Mesothelial cell of epicardium (in vitro differentiated cells): Measurements from ENCODE around the gene SPC24. TPM values are rescaled to one million over a fixed set of nuclear protein-coding genes. Genes with fewer than 3 reads are reported as not detected.
"Not testable (repeated sequence)": the region's sequence is repeated elsewhere in the genome, so short reads cannot be mapped to it uniquely, and the experiment has no call there.

Experiments used
- DNase-seq, 2 experiments: peaks; one replicate each; pipeline ENCODE4 v3.0.0; 2021; ENCODE audit warnings: low spot score in 2 of 2; ENCODE audit not compliant: unreplicated experiment in 2 of 2
- H3K27ac Mint-ChIP-seq: 2 replicates; pipeline ENCODE4 v1.8.0; 2021; ENCODE audit warnings: mixed read lengths
- H3K27me3 Mint-ChIP-seq: 2 replicates; pipeline ENCODE4 v1.8.0; 2021; ENCODE audit warnings: low read depth, mixed read lengths
- H3K36me3 Mint-ChIP-seq: 2 replicates; pipeline ENCODE4 v1.8.0; 2021; ENCODE audit warnings: mixed read lengths
- H3K4me1 Mint-ChIP-seq: 2 replicates; pipeline ENCODE4 v1.8.0; 2021; ENCODE audit warnings: mixed read lengths
- H3K4me3 Mint-ChIP-seq: 2 replicates; pipeline ENCODE4 v1.8.0; 2021; ENCODE audit warnings: mild to moderate bottlenecking, moderate library complexity, mixed read lengths
- H3K9me3 Mint-ChIP-seq: 2 replicates; pipeline ENCODE4 v1.8.0; 2021; ENCODE audit warnings: mixed read lengths
- CTCF ChIP-seq: fragments of 200-600 bp; sonication (generic); IDR thresholded peaks from one replicate; pipeline ENCODE4 v1.5.0; 2021; ENCODE audit warnings: antibody characterized with exemption; ENCODE audit not compliant: unreplicated experiment
- total RNA-seq: library from RNA; stranded (reverse); gene quantifications from 3 replicates; pipeline ENCODE4 v1.2.1, GENCODE V29; 2021

The SPC24 gene
- total RNA-seq, 1 donor from 2014 or later: 22.0 TPM

GRCh38 chr19:11102944-11103343, 52.6 kb downstream of the SPC24 start:
- DNase-seq: no peak
- Mint-ChIP-seq H3K27ac (no peak overlapping the region), H3K36me3 (peaks cover 37% of the 10 kb centered on the region), H3K4me1 (no peaks in the 10 kb centered on the region), H3K27me3 (no peaks in the 10 kb centered on the region), H3K9me3 (peaks cover 4% of the 10 kb centered on the region), H3K4me3 (no peak overlapping the region)
- TF ChIP-seq CTCF: no peak

GRCh38 chr19:11101057-11101456, 54.5 kb downstream of the SPC24 start:
- H3K4me3 Mint-ChIP-seq: no peak overlapping the region

GRCh38 chr19:11100049-11100448, 55.5 kb downstream of the SPC24 start:
- DNase-seq: no peak

More at GRCh38 chr19:11101057-11101456, 54.5 kb downstream of the SPC24 start:
- no peak overlapping the region for H3K27ac Mint-ChIP-seq
- H3K27me3 Mint-ChIP-seq: no peaks in the 10 kb centered on the region
- no peak for DNase-seq
- TF ChIP-seq CTCF: no peak
- H3K4me1 Mint-ChIP-seq: no peaks in the 10 kb centered on the region
- peaks cover 43% of the 10 kb centered on the region for H3K36me3 Mint-ChIP-seq
- H3K9me3 Mint-ChIP-seq: peaks cover 4% of the 10 kb centered on the region

GRCh38 chr19:11098861-11099260, 56.7 kb downstream of the SPC24 start:
- Mint-ChIP-seq H3K4me3 (no peak overlapping the region), H3K27me3 (no peaks in the 10 kb centered on the region), H3K27ac (no peak overlapping the region), H3K36me3 (peaks cover 42% of the 10 kb centered on the region), H3K4me1 (no peaks in the 10 kb centered on the region), H3K9me3 (peaks cover 4% of the 10 kb centered on the region)
- no peak for DNase-seq
- TF ChIP-seq CTCF: no peak

More at GRCh38 chr19:11100049-11100448, 55.5 kb downstream of the SPC24 start:
- no peaks in the 10 kb centered on the region for H3K4me1 Mint-ChIP-seq
- peaks cover 4% of the 10 kb centered on the region for H3K9me3 Mint-ChIP-seq
- no peak for TF ChIP-seq CTCF
- H3K27me3 Mint-ChIP-seq: no peaks in the 10 kb centered on the region
- H3K36me3 Mint-ChIP-seq: peaks cover 43% of the 10 kb centered on the region
- peak overlapping the region; percentile 79 for H3K27ac Mint-ChIP-seq
- H3K4me3 Mint-ChIP-seq: no peak overlapping the region

- Mint-ChIP-seq H3K27ac (no peak overlapping the region), H3K27me3 (no peaks in the 10 kb centered on the region), H3K9me3 (peaks cover 4% of the 10 kb centered on the region), H3K4me3 (no peak overlapping the region), H3K36me3 (peaks cover 42% of the 10 kb centered on the region), H3K4me1 (no peaks in the 10 kb centered on the region)
- TF ChIP-seq CTCF: no peak
- DNase-seq: no peak
Observed at GRCh38 chr19:11098327-11098726, 57.3 kb downstream of the SPC24 start.

GRCh38 chr19:11097367-11097766, 58.2 kb downstream of the SPC24 start:
- H3K27me3 Mint-ChIP-seq, H3K4me3 Mint-ChIP-seq, DNase-seq, H3K9me3 Mint-ChIP-seq, H3K4me1 Mint-ChIP-seq: not testable (repeated sequence)
- peaks cover 33% of the 10 kb centered on the region for H3K36me3 Mint-ChIP-seq
- H3K27ac Mint-ChIP-seq: peak overlapping the region; percentile 25
